Endothelial cell of umbilical vein (primary cell): Measurements from ENCODE around the gene LRRC38. TPM values are rescaled to one million over a fixed set of nuclear protein-coding genes. Genes with fewer than 3 reads are reported as not detected.

Experiments
- BruUV-seq: library from RNA; stranded (reverse); fragments of 400-500 nt; replicated peaks from 2 replicates; lab custom pipeline; 2021; lab: Mats Ljungman, UMichigan
- CTCF ChIA-PET: fragments of 300-600, 350-600 bp; sonication (Branson Sonifier 250); formaldehyde crosslinking; loops from one replicate; lab custom pipeline; 2021; ENCODE audit warnings: antibody characterized with exemption, inconsistent platforms; lab: Charles Lee
- POLR2A ChIA-PET: fragments of 300-600, 350-600 bp; sonication (Branson Sonifier 250); formaldehyde crosslinking; loops from one replicate; lab custom pipeline; 2021; ENCODE audit warnings: antibody characterized with exemption, inconsistent platforms; lab: Charles Lee
- DNase-seq: peaks from one replicate; pipeline ENCODE4 v3.0.0-alpha.2; 2011; ENCODE audit warnings: low read depth, low spot score
- FAIRE-seq: peaks from 2 replicates; lab custom pipeline; 2011; peaks lifted over from hg19 to GRCh38; lab: Jason Lieb, UNC
- H2AFZ ChIP-seq: 2 replicates; pipeline ENCODE4 v1.6.0; 2012; ENCODE audit warnings: low read depth, low read length, control low read depth, inconsistent platforms
- H3K27ac ChIP-seq: 2 replicates; pipeline ENCODE4 v1.5.1; 2011; ENCODE audit warnings: low read depth, mild to moderate bottlenecking, control low read depth, low read length, moderate library complexity; ENCODE audit not compliant: insufficient read depth
- H3K27me3 ChIP-seq, 2 experiments: 2 replicates each; pipeline versions ENCODE4 v1.6.0 to v1.6.1; 2011; ENCODE audit warnings: low read length in 2 of 2, mixed read lengths in 1 of 2; ENCODE audit not compliant: control insufficient read depth in 2 of 2, insufficient read depth in 2 of 2
- H3K36me3 ChIP-seq, 2 experiments: 2 replicates in 1 of 2; 3 replicates in 1 of 2; pipeline ENCODE4 v1.5.1; 2011; ENCODE audit warnings: low read length in 2 of 2, mild to moderate bottlenecking in 1 of 2, moderate library complexity in 1 of 2; ENCODE audit not compliant: control insufficient read depth in 2 of 2, insufficient read depth in 2 of 2; ENCODE audit errors: extremely low read depth in 1 of 2
- H3K4me1 ChIP-seq: 3 replicates; pipeline ENCODE4 v1.5.1; 2011; ENCODE audit warnings: mild to moderate bottlenecking, low read length; ENCODE audit not compliant: control insufficient read depth, insufficient read depth; ENCODE audit errors: extremely low read depth
- H3K4me2 ChIP-seq: 2 replicates; pipeline ENCODE4 v1.6.1; 2011; ENCODE audit warnings: low read length, control low read depth, mixed read lengths; ENCODE audit not compliant: insufficient read depth
- H3K4me3 ChIP-seq, 3 experiments: fragments of 200-600 bp in 1 of 3; sonication (generic), shearing (Covaris generic) in 1 of 3; replicated peaks in 1 of 3; 2 replicates each; pipeline ENCODE4 v1.5.1; 2011 to 2016; ENCODE audit warnings: control low read depth in 3 of 3, low read length in 3 of 3, mild to moderate bottlenecking in 2 of 3, inconsistent platforms in 1 of 3, low read depth in 1 of 3, moderate library complexity in 1 of 3; ENCODE audit not compliant: insufficient read depth in 1 of 3
- H3K79me2 ChIP-seq: 2 replicates; pipeline ENCODE4 v1.6.0; 2012; ENCODE audit warnings: low read length, inconsistent platforms; ENCODE audit not compliant: control insufficient read depth, insufficient read depth
- H3K9ac ChIP-seq: replicated peaks from 2 replicates; pipeline ENCODE3; 2011; ENCODE audit warnings: low read length, control low read depth; ENCODE audit not compliant: insufficient read depth; ENCODE audit errors: extremely low read depth
- H3K9me1 ChIP-seq: replicated peaks from 3 replicates; pipeline ENCODE4 v1.6.0; 2011; ENCODE audit warnings: mild to moderate bottlenecking, low read length; ENCODE audit not compliant: control insufficient read depth, insufficient read depth; ENCODE audit errors: extremely low read depth
- H3K9me3 ChIP-seq: replicated peaks from 2 replicates; pipeline ENCODE4 v1.5.1; 2012; ENCODE audit warnings: low read length, inconsistent platforms; ENCODE audit not compliant: control insufficient read depth, insufficient read depth
- H4K20me1 ChIP-seq: replicated peaks from 2 replicates; pipeline ENCODE3; 2011; ENCODE audit warnings: mild to moderate bottlenecking, low read length; ENCODE audit not compliant: control insufficient read depth, insufficient read depth; ENCODE audit errors: extremely low read depth
- EZH2 ChIP-seq: IDR thresholded peaks from 2 replicates; pipeline ENCODE4 v1.6.1; 2012; ENCODE audit warnings: borderline replicate concordance, low read depth, mild to moderate bottlenecking, moderate library complexity, low read length, inconsistent platforms; ENCODE audit not compliant: severe bottlenecking
- FOS ChIP-seq: IDR thresholded peaks from 2 replicates; pipeline ENCODE4 v1.6.1; 2011; ENCODE audit warnings: mild to moderate bottlenecking, low read length, moderate library complexity, borderline replicate concordance; ENCODE audit not compliant: insufficient read depth
- GATA2 ChIP-seq: IDR thresholded peaks from 2 replicates; pipeline ENCODE4 v1.7.0; 2011; ENCODE audit warnings: low read depth, mild to moderate bottlenecking, moderate library complexity, mixed read lengths, low read length; ENCODE audit not compliant: insufficient read length, insufficient read depth
- JUN ChIP-seq: IDR thresholded peaks from 2 replicates; pipeline ENCODE4 v1.6.1; 2011; ENCODE audit warnings: borderline replicate concordance, low read depth; ENCODE audit not compliant: insufficient read length, insufficient read depth
- MYC ChIP-seq: IDR thresholded peaks from one replicate; pipeline ENCODE4 v1.6.1; 2011; ENCODE audit warnings: mild to moderate bottlenecking, low read depth, low read length
- POLR2A ChIP-seq: IDR thresholded peaks from 2 replicates; pipeline ENCODE4 v1.6.1; 2012; ENCODE audit warnings: low read depth, mild to moderate bottlenecking, control low read depth, low read length
- POLR2AphosphoS5 ChIP-seq: IDR thresholded peaks from 2 replicates; pipeline ENCODE4 v1.6.1; 2012; ENCODE audit warnings: low read depth, mild to moderate bottlenecking, control low read depth, low read length, moderate library complexity; ENCODE audit not compliant: insufficient read depth
- dilution Hi-C: fragments of 300-500 bp; cut with MboI; formaldehyde crosslinking; loops from one replicate; pipeline ENCODE4 v1.15.0; 2019; ENCODE audit warnings: low sequenced_read_pairs; ENCODE audit not compliant: extremely low pct_ligation_motif_present
- intact Hi-C: fragments of 100-400 bp; cut with micrococcal nuclease; formaldehyde crosslinking; loops from one replicate; pipeline ENCODE4 v1.10.0; 2022
- polyA plus RNA-seq, 4 experiments: library from polyadenylated mRNA; depleted of rRNA in 3 of 4; stranded (reverse) in 3 of 4; unstranded in 1 of 4; fragments of >200 nt; gene quantifications; 2 replicates each; pipeline versions ENCODE4 v1.2.1 to v1.2.3, GENCODE V29; 2011 to 2012; ENCODE audit warnings: missing spikeins in 1 of 4
- total RNA-seq: library from RNA; stranded (reverse); gene quantifications from 2 replicates; pipeline ENCODE4 v1.2.3, GENCODE V29; 2021
- TF ChIP-seq, protein P1 (sequence below): IDR thresholded peaks from 2 replicates; pipeline ENCODE4 v1.6.1; 2011; ENCODE audit not compliant: insufficient read depth, insufficient read length
- TF ChIP-seq, protein P2 (sequence below), 2 donors: IDR thresholded peaks; 1 replicate in 1 of 2; 2 replicates in 1 of 2; pipeline ENCODE4 v1.5.1; 2011; ENCODE audit warnings: low read length in 2 of 2, mild to moderate bottlenecking in 2 of 2, moderate library complexity in 2 of 2, control low read depth in 1 of 2, inconsistent platforms in 1 of 2, low read depth in 1 of 2; ENCODE audit not compliant: insufficient read depth in 1 of 2; ENCODE audit errors: extremely low read depth in 1 of 2

Gene LRRC38
- total and polyA plus RNA-seq, 2 donors (not counting 3 experiments of a cell fraction or from before 2014, with no cell fraction given): not detected

DNA sequence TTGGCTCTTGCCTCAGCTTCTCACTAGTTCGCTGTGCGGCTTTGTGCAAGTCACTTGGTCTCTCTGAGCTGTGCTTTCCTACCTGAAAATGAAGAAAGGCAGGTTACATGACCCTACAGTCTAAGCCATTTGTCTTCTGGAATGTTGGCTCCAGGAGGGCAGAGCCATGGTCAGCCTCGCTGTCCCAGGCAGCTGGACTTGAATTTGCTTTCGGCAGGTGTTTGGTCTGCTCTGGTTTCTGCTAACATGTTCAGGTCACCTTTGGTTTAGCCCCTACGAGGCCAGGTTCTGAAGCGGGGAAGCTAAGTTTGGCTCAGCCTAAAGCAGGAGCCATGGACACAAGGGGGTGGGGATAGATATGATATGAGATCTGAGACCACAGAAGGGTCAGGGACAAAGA is 19.1 kb downstream of the LRRC38 start:
- no peaks in the 10 kb centered on the region for H3K27me3 ChIP-seq
- H3K4me2 ChIP-seq: no peak overlapping the region
- intact Hi-C loops (no loop called here), dilution Hi-C loops (no loop called here)
- no peaks in the 10 kb centered on the region for H3K9me3 ChIP-seq
- H3K79me2 ChIP-seq: no peaks in the 10 kb centered on the region
- CTCF ChIA-PET: no interaction called here
- H3K9ac ChIP-seq: no peak overlapping the region
- H3K4me3 ChIP-seq: no peak overlapping the region
- POLR2A ChIA-PET: no interaction called here
- TF ChIP-seq MYC (no peak), GATA2 (no peak), EZH2 (no peak), FOS (no peak), POLR2AphosphoS5 (no peak), JUN (no peak), POLR2A (no peak)
- TF ChIP-seq, protein P1, sequence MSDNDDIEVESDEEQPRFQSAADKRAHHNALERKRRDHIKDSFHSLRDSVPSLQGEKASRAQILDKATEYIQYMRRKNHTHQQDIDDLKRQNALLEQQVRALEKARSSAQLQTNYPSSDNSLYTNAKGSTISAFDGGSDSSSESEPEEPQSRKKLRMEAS: no peak
- TF ChIP-seq, protein P2, sequence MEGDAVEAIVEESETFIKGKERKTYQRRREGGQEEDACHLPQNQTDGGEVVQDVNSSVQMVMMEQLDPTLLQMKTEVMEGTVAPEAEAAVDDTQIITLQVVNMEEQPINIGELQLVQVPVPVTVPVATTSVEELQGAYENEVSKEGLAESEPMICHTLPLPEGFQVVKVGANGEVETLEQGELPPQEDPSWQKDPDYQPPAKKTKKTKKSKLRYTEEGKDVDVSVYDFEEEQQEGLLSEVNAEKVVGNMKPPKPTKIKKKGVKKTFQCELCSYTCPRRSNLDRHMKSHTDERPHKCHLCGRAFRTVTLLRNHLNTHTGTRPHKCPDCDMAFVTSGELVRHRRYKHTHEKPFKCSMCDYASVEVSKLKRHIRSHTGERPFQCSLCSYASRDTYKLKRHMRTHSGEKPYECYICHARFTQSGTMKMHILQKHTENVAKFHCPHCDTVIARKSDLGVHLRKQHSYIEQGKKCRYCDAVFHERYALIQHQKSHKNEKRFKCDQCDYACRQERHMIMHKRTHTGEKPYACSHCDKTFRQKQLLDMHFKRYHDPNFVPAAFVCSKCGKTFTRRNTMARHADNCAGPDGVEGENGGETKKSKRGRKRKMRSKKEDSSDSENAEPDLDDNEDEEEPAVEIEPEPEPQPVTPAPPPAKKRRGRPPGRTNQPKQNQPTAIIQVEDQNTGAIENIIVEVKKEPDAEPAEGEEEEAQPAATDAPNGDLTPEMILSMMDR (IDR thresholded peaks at IDR 0.05; ENCODE audit: extremely low read depth in 1 of 2, insufficient read depth in 1 of 2, low read depth in 1 of 2, low read length in 2 of 2): no peak
- no peaks in the 10 kb centered on the region for H3K4me1 ChIP-seq
- H4K20me1 ChIP-seq: no peaks in the 10 kb centered on the region
- FAIRE-seq: no peak
- no peaks in the 10 kb centered on the region for H3K9me1 ChIP-seq
- BruUV-seq: no TSS peak
- DNase-seq: no peak
- H3K36me3 ChIP-seq: no peaks in the 10 kb centered on the region
- H2AFZ ChIP-seq: no peak overlapping the region
- H3K27ac ChIP-seq: no peak overlapping the region
